ENCODE data around the gene TOM1. TPM values are rescaled to one million over a fixed set of nuclear protein-coding genes. Genes with fewer than 3 reads are reported as not detected.

TOM1 gene
- total and polyA plus RNA-seq, 4 donors = 19.8 to 50.5 (median 44.0) TPM

DNA sequence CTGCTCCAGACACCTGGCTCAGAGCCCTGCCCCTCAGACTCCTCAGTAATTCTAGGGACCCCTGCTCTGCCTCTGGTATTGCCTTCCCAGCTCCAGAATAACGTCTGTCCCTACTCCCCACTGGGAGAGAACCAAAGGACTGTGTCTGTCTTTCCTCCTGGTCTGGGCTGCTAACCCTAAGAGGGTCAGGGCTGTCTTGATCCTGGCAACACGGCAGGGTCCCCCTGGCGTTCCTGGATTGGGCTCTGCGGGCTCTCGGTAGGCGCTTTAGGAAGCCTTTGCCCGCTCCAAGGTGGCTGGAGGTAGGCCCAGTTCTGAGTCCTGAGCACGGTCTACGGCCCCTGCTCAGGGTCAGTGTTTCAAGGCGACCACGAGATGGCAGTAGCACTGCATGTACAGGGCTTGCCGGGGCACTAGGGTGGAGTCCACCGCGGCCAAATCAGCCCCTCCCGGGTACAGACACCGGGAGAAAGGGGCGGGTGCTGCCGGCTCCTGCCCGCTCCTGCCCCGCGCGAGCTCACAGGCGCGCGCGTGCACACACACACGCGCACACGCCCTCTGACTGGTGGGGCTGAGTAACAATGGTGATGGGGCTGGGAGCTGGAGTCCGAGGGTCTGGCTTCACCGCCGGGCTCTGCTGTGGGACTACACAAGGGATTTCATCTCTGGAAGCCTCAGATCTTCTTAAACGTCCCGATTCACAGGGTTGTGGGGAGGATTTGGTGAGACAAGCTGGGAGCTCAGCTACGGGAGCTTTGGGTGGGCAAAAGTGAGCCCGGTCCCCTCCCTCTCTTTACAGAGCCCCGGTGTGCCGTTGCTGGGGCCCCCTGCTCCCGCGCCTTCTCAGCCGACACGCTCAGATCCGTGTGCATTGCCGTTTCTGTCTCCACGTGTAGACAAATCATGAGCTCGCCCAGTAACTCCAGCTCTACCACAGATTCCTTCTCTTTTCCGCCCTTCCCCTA is 51.1 kb downstream of the TOM1 start:
- WGBS, 2 donors = 1% methylated on average over 40 to 47 of the region's 47 CpGs
- peak; percentile 95 for ATAC-seq (ENCODE audit: low FRiP score)
- Histone ChIP-seq H3K27me3 (ENCODE audit: control insufficient read depth in 1 of 2, insufficient read depth in 2 of 2, low read length in 1 of 2) (no peaks in the 10 kb centered on the region), H3K4me1 (ENCODE audit: control insufficient read depth in 1 of 2, insufficient read depth in 2 of 2, low read length in 2 of 2) (no peaks in the 10 kb centered on the region), H3K9me3 (ENCODE audit: control insufficient read depth, low read length) (no peaks in the 10 kb centered on the region), H3K27ac (ENCODE audit: low read depth in 1 of 2, low read length in 2 of 2) (peak overlapping the region in 1 of 2 donors; percentile 23), H3K36me3 (ENCODE audit: control insufficient read depth in 1 of 2, insufficient read depth in 2 of 2, low read length in 1 of 2) (no peaks in the 10 kb centered on the region), H3K4me3 (ENCODE audit: low read length in 2 of 2) (peak overlapping the region; percentile 21 to 30)
- DNase-seq = peak; percentile 97
- intact Hi-C loops (cut with DNase I) = loop anchor here (2.0 to 5.0 kb wide), 3 partner anchors 51 to 271 kb away; partner anchors contain the start of gene MCM5 (in 1 of the 2)

DNA sequence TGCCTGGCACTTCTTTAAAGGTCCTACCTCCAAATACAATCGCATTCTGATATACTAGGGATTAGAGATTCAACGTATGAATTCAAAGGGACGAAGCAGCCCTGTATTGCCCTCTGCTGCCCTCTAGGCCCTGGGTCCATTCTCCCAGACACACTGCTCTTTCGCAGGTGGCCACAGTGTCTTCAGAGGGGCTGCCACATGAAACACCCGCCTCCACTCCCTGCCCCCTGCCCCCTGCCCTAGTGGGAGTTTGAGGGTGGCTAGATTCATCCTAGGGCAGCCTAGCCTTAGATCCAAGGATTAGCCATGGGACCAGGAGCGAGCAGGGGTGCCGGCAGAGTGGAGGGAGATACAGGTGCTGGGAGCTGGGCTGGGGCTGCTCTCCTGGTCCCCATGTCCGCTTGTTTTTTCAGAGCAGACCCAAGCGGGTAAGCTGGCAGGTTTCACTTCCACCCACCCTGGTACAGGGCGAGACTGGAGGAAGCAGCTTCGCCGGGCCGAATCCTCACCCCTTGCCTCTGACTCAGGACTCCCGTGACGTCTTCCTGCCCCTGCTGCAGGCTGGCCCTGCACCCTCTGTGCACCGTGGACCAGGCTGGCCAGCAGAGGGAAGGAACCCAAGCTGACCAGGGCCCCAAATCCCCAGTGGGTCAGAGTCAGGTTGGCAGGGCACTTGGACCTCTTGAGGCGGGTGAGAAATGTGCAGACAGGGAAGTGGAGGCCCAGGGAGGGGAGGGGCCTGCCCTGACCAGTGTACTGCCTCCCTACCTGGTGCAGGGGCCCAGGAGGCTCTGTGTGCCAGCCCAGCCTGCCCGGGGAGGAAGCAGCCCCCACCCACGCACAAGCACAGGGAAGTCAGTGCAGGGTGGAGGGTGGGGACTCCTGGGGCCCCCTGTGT is 52.8 kb downstream of the TOM1 start:
- DNase-seq (peak; percentile 92 to 95), ATAC-seq (ENCODE audit: low FRiP score) (peak; percentile 48)
- H3K4me3 ChIP-seq (ENCODE audit: low read length in 2 of 2) = no peak overlapping the region
- intact Hi-C loops (cut with DNase I) = loop anchor here in 1 of 2 donors (5.0 kb wide), 2 partner anchors 50 to 270 kb away; partner anchors contain the start of gene MCM5
- H3K36me3 ChIP-seq (ENCODE audit: control insufficient read depth in 1 of 2, insufficient read depth in 2 of 2, low read length in 1 of 2) = no peaks in the 10 kb centered on the region
- 17 to 22% methylated on average over 19 of the region's 19 CpGs for WGBS, 2 donors
- H3K4me1 ChIP-seq (ENCODE audit: control insufficient read depth in 1 of 2, insufficient read depth in 2 of 2, low read length in 2 of 2) = no peaks in the 10 kb centered on the region
- no peaks in the 10 kb centered on the region for H3K27me3 ChIP-seq (ENCODE audit: control insufficient read depth in 1 of 2, insufficient read depth in 2 of 2, low read length in 1 of 2)
- no peak overlapping the region for H3K27ac ChIP-seq (ENCODE audit: low read depth in 1 of 2, low read length in 2 of 2)
- no peaks in the 10 kb centered on the region for H3K9me3 ChIP-seq (ENCODE audit: control insufficient read depth, low read length)

DNA sequence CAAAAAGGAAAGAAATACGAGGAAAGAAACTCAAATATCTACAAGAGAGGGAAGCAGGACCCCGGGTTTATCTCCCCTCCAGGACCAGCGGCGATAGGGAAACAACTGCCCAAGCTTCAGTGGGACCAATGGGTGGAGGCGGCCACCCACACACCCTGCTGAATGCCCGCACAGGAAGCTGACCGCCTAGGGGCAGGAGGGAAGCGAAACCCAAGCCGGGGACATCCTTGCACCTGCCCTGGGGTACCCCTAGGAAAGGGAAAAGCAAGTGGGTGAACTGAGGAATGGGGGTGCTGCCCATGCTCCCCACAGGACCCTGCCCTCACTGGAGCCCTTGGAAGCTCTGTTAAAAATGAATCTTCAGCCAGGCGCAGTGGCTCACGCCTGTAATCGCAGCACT is 53.6 kb downstream of the TOM1 start:
- H3K36me3 ChIP-seq (ENCODE audit: control insufficient read depth in 1 of 2, insufficient read depth in 2 of 2, low read length in 1 of 2) = no peaks in the 10 kb centered on the region

GRCh38 chr22:35354068-35354467 is 54.4 kb downstream of the TOM1 start:
- WGBS, 2 donors = 73 to 91% methylated on average over 4 of the region's 4 CpGs
- intact Hi-C loops (cut with DNase I) = loop anchor here in 1 of 2 donors (5.0 kb wide), 2 partner anchors 48 to 268 kb away; partner anchors contain the start of gene MCM5
- no peaks in the 10 kb centered on the region for H3K9me3 ChIP-seq (ENCODE audit: control insufficient read depth, low read length)
- H3K4me1 ChIP-seq (ENCODE audit: control insufficient read depth in 1 of 2, insufficient read depth in 2 of 2, low read length in 2 of 2) = no peaks in the 10 kb centered on the region
- H3K4me3 ChIP-seq (ENCODE audit: low read length in 2 of 2) = no peak overlapping the region
- DNase-seq (no peak), ATAC-seq (ENCODE audit: low FRiP score) (no peak)
- H3K27ac ChIP-seq (ENCODE audit: low read depth in 1 of 2, low read length in 2 of 2) = no peak overlapping the region
- no peaks in the 10 kb centered on the region for H3K27me3 ChIP-seq (ENCODE audit: control insufficient read depth in 1 of 2, insufficient read depth in 2 of 2, low read length in 1 of 2)
- H3K36me3 ChIP-seq (ENCODE audit: control insufficient read depth in 1 of 2, insufficient read depth in 2 of 2, low read length in 1 of 2) = no peaks in the 10 kb centered on the region

More for the DNA sequence above, 53.6 kb downstream of the TOM1 start:
- no peaks in the 10 kb centered on the region for H3K4me1 ChIP-seq (ENCODE audit: control insufficient read depth in 1 of 2, insufficient read depth in 2 of 2, low read length in 2 of 2)
- H3K9me3 ChIP-seq (ENCODE audit: control insufficient read depth, low read length) = no peaks in the 10 kb centered on the region
- H3K27ac ChIP-seq (ENCODE audit: low read depth in 1 of 2, low read length in 2 of 2) = no peak overlapping the region
- intact Hi-C loops (cut with DNase I) = loop anchor here in 1 of 2 donors (5.0 kb wide), 2 partner anchors 49 to 269 kb away; partner anchors contain the start of gene MCM5
- WGBS, 2 donors = 59% methylated on average over 12 of the region's 12 CpGs
- no peak overlapping the region for H3K4me3 ChIP-seq (ENCODE audit: low read length in 2 of 2)
- DNase-seq (peak in 1 of 2 donors; percentile 78), ATAC-seq (ENCODE audit: low FRiP score) (no peak)
- no peaks in the 10 kb centered on the region for H3K27me3 ChIP-seq (ENCODE audit: control insufficient read depth in 1 of 2, insufficient read depth in 2 of 2, low read length in 1 of 2)

DNA sequence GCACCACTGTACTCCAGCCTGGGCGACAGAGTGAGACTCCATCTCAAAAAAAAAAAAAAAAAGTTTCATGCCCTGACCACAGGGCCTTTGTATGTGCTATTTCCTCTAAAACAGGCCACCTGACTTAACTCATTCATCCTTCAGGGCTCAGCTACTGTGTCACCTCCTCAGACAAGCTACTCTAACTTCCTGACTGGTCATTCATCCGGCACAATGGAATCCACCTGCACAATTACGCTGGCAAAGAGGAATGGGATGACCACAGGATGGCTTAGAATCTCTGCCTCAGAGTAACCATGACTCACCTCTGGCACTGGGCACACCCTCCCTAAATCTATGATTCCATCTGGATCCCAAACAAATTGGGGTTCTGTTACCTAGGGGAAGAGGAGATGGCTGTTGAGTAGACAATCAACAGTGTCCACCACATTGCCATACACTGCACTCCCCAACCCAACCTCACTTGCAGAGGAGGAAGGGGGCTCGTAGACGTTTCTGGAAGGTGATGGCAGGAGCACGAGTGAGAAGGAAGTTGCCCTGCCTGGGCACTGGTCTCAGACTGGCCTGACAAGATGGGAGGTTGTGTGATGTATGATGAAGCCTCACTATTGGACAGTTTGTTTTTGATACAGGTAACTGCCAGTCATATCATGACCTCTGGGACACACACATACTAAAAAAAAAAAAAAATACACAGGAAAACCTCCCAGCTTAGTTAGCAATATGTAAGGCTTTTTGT is 58.4 kb downstream of the TOM1 start:
- DNase-seq (peak in 1 of 2 donors; percentile 12), ATAC-seq (ENCODE audit: low FRiP score) (no peak)
- Histone ChIP-seq H3K4me3 (ENCODE audit: low read length in 2 of 2) (no peak overlapping the region), H3K9me3 (ENCODE audit: control insufficient read depth, low read length) (no peaks in the 10 kb centered on the region), H3K4me1 (ENCODE audit: control insufficient read depth in 1 of 2, insufficient read depth in 2 of 2, low read length in 2 of 2) (no peaks in the 10 kb centered on the region), H3K36me3 (ENCODE audit: control insufficient read depth in 1 of 2, insufficient read depth in 2 of 2, low read length in 1 of 2) (no peaks in the 10 kb centered on the region), H3K27ac (ENCODE audit: low read depth in 1 of 2, low read length in 2 of 2) (no peak overlapping the region), H3K27me3 (ENCODE audit: control insufficient read depth in 1 of 2, insufficient read depth in 2 of 2, low read length in 1 of 2) (peaks cover 0 to 2% of the 10 kb centered on the region in 2 donors)
- 58 to 61% methylated on average over 6 of the region's 6 CpGs for WGBS, 2 donors
- intact Hi-C loops (cut with DNase I) = no loop called here

GRCh38 chr22:35359380-35360065 is 59.8 kb downstream of the TOM1 start:
- 81 to 86% methylated on average over 9 of the region's 9 CpGs for WGBS, 2 donors
- H3K27me3 ChIP-seq (ENCODE audit: control insufficient read depth in 1 of 2, insufficient read depth in 2 of 2, low read length in 1 of 2) = peaks cover 0 to 2% of the 10 kb centered on the region in 2 donors

DNA sequence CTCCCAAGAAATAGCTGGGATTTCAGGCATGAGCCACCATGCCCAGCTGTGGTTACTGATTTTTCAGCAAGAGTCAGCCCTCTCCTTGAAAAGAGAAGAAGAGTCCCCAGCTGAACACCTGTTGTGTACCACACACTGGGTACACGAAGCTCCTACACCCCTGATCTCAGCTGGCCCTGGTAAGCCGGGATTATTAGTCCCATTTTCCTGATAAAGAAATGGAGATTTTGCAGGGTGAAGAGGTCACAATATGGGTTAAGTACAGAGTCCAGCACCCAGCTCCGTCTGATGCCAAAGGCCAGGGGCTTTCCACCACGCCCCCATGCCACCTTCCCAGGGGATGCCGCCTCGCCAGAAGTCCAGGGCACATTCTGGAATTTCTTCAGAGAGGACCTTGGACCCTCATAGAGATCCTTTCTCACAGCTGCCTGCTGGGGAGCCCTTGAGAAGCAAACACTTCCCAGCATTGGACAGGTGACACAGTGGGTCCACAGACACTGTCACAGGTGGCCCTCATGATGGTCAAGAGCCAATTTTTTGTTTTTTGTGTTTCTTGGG is 61.4 kb downstream of the TOM1 start:
- Histone ChIP-seq H3K27me3 (ENCODE audit: control insufficient read depth in 1 of 2, insufficient read depth in 2 of 2, low read length in 1 of 2) (peaks cover 0 to 2% of the 10 kb centered on the region in 2 donors), H3K36me3 (ENCODE audit: control insufficient read depth in 1 of 2, insufficient read depth in 2 of 2, low read length in 1 of 2) (no peaks in the 10 kb centered on the region), H3K4me3 (ENCODE audit: low read length in 2 of 2) (no peak overlapping the region), H3K4me1 (ENCODE audit: control insufficient read depth in 1 of 2, insufficient read depth in 2 of 2, low read length in 2 of 2) (no peaks in the 10 kb centered on the region), H3K9me3 (ENCODE audit: control insufficient read depth, low read length) (no peaks in the 10 kb centered on the region), H3K27ac (ENCODE audit: low read depth in 1 of 2, low read length in 2 of 2) (no peak overlapping the region)
- 43 to 56% methylated on average over 6 of the region's 6 CpGs for WGBS, 2 donors
- ATAC-seq (ENCODE audit: low FRiP score) = no peak
- intact Hi-C loops (cut with DNase I) = no loop called here
- no peak for DNase-seq

More at GRCh38 chr22:35359380-35360065, 59.8 kb downstream of the TOM1 start:
- no peak overlapping the region for H3K4me3 ChIP-seq (ENCODE audit: low read length in 2 of 2)
- H3K27ac ChIP-seq (ENCODE audit: low read depth in 1 of 2, low read length in 2 of 2) = no peak overlapping the region
- intact Hi-C loops (cut with DNase I) = no loop called here
- DNase-seq (peak in 1 of 2 donors; percentile 13), ATAC-seq (ENCODE audit: low FRiP score) (no peak)
- no peaks in the 10 kb centered on the region for H3K36me3 ChIP-seq (ENCODE audit: control insufficient read depth in 1 of 2, insufficient read depth in 2 of 2, low read length in 1 of 2)
- no peaks in the 10 kb centered on the region for H3K9me3 ChIP-seq (ENCODE audit: control insufficient read depth, low read length)
- no peaks in the 10 kb centered on the region for H3K4me1 ChIP-seq (ENCODE audit: control insufficient read depth in 1 of 2, insufficient read depth in 2 of 2, low read length in 2 of 2)
